Measurements from ENCODE around the gene GAS7.

GAS7 gene

DNA sequence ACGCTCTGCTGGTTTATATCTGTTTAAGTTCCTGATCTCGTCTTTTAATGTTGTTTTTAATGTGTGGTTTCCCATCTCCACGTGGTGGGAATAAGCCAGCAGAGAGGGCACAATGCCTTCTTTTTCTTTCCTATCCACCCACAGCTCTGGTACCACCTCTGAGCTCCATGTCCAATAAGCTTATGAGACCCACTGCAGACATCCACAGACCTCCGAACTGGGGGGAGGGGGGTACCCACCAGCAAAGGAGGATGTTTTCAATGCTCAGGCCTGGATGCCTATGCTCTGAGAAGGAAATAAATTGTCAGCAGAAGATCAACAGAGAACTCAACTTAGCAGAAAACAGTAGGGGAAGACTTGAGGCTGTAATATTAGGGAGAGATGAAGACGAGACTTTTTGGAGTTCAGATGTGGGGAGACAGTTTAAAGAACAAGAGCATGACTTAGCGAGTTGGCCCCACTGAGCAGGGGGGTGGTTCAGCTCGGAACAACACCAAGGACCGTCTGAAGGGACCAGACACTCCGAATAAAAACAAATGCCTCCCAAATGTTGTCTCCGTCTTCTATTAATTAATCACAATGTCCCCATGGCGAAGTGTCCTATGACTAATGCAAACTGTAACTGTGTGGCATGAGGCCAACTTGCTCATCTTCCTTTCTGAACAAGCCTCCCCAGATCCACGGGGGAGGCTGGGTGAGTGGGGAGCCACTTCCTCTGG lies 62.7 kb downstream of the GAS7 start:
- DNase-seq (ENCODE audit: low spot score) = no peak

- DNase-seq (ENCODE audit: low spot score) = no peak
Measured at GRCh38 chr17:10130677-10131076, 67.7 kb downstream of the GAS7 start.

GRCh38 chr17:10130263-10130662 lies 68.1 kb downstream of the GAS7 start:
- no peak for DNase-seq (ENCODE audit: low spot score)

GRCh38 chr17:10127819-10128425 lies 70.5 kb downstream of the GAS7 start:
- peak; percentile 91 for DNase-seq (ENCODE audit: low spot score)

DNA sequence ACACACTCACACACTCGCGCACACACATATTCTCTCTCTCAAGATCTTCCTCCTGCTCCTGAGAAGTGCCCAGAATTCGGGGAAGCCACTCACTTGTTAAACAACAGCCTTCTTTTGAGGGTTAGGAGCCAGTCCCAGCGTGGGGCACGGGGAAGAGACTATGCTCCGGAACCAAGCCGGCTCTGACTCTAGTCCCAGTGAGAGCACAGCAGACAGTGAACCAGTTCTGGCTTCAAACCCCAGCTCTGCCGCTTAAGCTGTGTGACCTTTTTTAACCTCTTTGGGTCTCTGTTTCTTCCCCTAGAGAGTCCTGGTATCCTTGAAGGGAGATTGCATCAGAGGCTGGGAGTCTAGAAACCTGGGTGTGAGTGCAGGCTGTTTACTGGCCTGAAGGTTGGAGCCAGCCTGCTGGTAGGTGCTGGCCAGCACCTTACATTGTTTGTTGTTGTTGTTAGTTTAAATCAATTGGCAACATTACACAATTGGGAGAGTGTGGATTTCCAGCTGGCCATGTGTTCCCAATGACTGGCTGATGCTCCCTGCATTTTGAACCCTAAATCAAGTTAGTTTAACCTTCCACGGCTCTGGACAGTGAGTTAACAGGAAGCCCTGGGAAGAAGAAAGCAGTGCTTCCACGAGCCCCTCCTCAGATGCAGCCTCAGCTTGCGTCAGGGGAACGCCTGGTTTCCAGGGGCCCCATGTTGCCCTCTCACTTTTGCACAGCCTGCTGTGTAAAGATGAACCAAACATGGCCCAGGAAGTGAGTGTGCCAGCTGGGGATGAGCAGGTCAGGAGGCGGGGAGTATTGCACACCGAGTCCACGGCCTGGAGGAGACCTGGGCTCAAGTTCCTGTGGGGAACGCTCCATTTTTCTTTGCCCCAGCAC lies 71.5 kb downstream of the GAS7 start:
- DNase-seq (ENCODE audit: low spot score) = no peak

GRCh38 chr17:10126276-10126615 lies 72.2 kb downstream of the GAS7 start:
- no peak for DNase-seq (ENCODE audit: low spot score)

DNA sequence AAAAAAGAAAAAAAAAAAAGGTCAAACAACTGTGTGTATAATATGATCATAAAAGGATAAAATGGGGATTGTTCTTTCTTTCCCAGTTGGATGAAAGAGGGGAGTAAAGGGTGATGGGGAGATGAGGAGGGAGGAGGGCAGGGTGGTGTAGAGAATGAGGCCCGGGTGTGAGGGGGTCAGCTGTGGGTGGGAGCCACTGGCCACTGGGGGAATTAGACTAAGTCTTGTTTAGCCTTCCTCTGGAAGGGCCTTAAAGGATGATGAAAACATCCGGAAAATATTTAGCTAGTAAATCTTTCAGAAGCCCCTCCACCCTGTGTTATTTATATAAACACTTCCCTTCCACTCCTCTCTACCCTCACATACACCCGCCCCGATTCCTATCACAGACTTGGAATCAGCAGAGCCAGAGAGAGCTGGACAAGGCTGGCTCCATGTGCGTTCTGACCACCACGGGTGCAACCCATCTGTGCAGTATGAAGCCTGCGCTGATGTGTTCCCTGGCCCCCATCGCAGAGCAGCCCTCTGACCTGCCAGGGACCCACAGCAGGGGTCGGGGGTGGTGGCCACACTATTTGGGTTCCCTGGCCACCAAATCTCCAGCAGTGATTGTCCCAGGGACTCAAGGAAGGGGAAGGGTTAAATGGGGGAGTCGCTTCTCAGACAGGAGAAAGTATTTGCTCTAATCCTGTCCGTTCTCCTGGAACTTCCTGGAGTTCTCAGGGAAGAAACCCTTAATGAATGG lies 72.7 kb downstream of the GAS7 start:
- DNase-seq (ENCODE audit: low spot score) = no peak

- no peak for DNase-seq (ENCODE audit: low spot score)
Measured at GRCh38 chr17:10123093-10123492, 75.3 kb downstream of the GAS7 start.

DNA sequence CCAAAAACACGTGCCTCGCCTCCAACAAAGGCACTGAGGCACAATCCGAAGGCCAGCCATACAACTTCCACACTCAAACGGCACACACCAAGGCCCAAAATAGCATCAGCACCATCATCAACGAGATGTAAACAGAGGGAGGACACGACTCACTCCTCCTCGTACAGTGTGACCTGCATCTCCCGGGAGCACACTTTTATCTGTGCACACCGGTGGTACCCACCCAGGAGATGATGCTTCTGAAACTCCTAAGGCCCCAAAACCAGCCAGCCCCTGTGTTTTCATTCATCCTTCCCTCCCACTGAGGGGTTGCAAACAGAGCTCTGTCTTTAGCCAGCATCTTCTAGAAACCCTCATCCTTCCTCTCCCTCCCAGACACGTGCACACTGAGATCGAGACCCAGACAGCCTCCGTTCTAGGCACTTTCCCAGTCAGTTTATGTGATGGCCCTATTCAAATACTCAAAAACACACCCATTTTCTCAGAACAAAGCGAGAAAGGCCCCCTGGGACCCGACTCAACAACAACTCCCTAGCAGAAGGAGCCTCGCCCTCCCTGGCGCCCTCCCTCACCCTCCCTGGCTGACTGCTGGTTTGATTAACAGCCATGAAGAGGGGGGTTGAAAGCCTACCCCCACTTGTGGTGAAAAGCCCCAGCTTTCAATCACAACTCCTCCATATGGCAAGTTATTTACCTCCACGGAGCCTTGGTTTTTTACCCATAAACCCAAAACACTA lies 76.3 kb downstream of the GAS7 start:
- no peak for DNase-seq (ENCODE audit: low spot score)

- no peak for DNase-seq (ENCODE audit: low spot score)
Measured at GRCh38 chr17:10120749-10121148, 77.7 kb downstream of the GAS7 start.

DNA sequence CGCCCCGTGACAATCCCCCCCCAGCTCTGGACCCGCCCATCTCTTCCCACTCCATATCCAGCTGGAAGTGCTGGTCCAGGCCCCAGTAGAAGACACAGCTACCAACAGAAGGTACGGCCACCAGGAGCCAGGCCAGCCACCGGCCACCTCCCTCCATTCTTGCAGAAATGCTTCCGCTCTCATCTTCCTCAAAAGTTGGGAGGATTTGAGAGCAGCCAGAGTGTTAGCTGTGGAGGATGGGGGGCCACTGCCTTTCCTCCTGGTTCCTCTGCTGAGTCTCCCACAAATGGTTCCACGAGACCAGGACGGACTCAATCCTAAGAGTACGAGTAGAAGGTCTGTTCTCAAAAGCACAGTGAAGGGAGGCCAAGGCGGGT lies 78.3 kb downstream of the GAS7 start:
- DNase-seq (ENCODE audit: low spot score) = no peak

- no peak for DNase-seq (ENCODE audit: low spot score)
Measured at GRCh38 chr17:10119203-10120108, 79.0 kb downstream of the GAS7 start.

DNA sequence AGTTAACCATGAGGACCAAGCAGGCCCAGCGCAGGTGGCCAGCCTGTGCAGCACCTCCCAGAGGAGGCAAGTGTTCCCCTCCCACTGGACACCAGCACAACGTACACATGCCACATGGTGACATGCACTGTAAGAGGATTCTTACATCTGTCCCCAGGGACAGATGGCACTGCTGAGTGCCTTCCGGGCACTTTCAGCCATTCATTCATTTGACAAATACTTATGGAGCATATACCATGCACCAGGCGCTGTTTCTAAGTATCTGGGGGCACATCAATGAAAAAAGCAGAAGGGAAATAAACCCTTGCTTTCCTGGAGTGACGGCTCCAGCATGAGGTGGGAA lies 79.6 kb downstream of the GAS7 start:
- no peak for DNase-seq (ENCODE audit: low spot score)

GRCh38 chr17:10117581-10118001 lies 80.8 kb downstream of the GAS7 start:
- DNase-seq (ENCODE audit: low spot score) = no peak

DNA sequence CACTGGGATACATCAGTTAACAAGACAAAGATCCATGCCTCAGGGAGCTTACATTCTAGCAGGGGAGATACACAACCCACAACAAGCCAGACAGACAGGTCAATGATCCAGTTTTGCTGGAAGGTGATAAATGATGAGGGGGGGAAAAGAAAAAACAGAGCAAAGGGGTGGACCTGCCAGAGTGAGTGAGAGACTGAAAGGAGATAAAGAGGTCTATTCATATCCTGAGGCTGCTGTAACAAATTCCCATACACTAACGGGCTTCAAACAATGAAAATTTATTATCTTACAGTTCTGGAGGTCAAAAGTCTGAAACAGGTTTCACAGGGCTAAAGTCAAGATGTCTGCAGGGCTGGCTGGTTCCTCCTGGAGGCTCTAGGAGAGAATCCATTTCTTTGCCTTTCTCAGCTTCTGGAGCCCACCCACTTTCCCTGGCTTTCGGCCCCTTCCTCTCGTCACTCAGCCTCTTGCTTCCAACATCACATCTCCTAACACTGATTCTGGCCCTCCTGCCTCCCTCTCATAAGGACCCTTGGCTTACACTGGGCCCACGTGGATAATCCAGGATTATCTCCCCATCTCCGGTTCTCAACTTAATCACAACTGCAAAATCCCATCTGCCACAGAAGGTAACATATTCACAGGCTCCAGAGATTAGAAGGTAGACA lies 81.5 kb downstream of the GAS7 start:
- DNase-seq (ENCODE audit: low spot score) = no peak

DNA sequence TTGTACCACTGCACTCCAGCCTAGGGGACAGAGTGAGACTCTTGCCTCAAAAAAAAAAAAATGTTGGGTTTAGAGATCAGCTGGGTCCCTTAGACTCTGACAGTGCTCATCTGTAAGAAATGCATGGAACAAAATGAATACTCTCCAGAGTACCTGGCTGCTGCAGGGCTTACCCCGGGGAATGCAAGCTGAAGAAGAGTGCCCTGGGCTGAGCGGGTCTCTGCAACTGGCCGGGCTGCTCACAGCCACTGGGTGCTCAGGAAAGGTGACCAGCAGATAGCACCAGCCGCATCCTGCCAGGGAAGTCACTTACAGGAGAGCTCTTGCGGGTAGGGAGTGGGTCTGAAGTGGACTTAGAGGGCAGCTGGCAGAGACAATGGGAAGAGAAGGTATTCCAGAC lies 82.1 kb downstream of the GAS7 start:
- no peak for DNase-seq (ENCODE audit: low spot score)

- DNase-seq (ENCODE audit: low spot score) = no peak
Measured at GRCh38 chr17:10115536-10115932, 82.9 kb downstream of the GAS7 start.

DNA sequence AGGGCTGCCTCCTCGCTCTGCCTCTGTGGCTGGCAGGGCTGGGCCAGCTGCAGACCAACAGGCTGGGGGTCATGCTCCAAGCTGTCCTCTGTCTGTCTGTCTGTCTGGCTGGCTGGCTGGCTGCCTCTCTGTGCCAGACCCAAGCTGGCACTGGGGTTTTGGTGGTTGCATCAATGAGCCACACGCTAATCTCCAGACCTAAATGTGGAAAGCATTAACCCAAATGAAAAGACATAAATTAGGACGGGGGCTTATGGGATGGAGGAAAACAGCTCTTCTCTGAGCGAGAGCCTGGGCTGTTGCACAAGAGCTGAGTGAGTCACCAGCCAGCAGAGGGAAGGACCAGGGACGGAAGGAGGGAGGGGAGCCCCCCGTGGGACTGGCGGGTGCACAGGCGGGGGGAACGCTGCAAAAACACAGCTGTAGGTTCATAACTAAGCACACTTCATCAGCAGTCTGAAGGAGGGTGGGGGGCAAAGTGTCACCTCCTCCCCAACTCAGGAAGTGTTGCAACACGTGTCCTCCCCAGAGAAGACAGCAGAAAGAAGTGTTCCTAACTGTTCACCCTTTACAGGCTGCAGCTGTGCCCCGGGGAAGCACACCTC lies 83.4 kb downstream of the GAS7 start:
- DNase-seq (ENCODE audit: low spot score) = peak; percentile 92

DNA sequence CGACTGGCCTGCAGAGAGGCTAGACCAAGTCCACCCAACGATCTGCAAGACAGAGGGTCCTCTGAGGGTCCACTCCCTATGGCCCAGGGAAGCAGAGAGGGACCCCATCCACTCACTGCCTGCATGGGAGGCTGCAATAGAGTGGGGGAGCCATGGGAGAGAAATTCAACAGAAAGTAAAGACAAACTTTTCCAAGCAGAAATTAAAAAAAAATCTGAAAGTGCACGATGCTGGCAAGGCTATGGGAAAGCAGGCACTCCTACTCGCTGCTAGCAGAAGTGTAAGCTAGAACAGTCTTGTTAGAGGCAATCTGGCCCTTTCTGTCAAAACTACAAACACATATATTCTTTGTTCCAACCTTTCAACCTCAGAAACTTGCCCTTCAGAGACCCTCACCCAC lies 85.4 kb downstream of the GAS7 start:
- DNase-seq (ENCODE audit: low spot score) = no peak
